Fibroblast of pulmonary artery (primary cell): ENCODE measurements around the gene NCSTN.

ENCODE experiments used
- DNase-seq: peaks from one replicate; pipeline ENCODE4 v3.0.0-alpha.2; 2010; ENCODE audit warnings: low read depth
- H3K4me3 ChIP-seq: replicated peaks from 2 replicates; pipeline ENCODE4 v1.5.1; 2011; ENCODE audit warnings: low read depth, mild to moderate bottlenecking, control low read depth, low read length, moderate library complexity
- TF ChIP-seq, protein P1 (sequence below): IDR thresholded peaks from 2 replicates; pipeline ENCODE4 v1.5.1; 2011; ENCODE audit warnings: mild to moderate bottlenecking, control low read depth, low read length, inconsistent platforms; ENCODE audit errors: missing control alignments

The NCSTN gene

GRCh38 chr1:160369087-160369486 is 25.9 kb downstream of the NCSTN start:
- DNase-seq = no peak
- no peak overlapping the region for H3K4me3 ChIP-seq
- TF ChIP-seq, protein P1, sequence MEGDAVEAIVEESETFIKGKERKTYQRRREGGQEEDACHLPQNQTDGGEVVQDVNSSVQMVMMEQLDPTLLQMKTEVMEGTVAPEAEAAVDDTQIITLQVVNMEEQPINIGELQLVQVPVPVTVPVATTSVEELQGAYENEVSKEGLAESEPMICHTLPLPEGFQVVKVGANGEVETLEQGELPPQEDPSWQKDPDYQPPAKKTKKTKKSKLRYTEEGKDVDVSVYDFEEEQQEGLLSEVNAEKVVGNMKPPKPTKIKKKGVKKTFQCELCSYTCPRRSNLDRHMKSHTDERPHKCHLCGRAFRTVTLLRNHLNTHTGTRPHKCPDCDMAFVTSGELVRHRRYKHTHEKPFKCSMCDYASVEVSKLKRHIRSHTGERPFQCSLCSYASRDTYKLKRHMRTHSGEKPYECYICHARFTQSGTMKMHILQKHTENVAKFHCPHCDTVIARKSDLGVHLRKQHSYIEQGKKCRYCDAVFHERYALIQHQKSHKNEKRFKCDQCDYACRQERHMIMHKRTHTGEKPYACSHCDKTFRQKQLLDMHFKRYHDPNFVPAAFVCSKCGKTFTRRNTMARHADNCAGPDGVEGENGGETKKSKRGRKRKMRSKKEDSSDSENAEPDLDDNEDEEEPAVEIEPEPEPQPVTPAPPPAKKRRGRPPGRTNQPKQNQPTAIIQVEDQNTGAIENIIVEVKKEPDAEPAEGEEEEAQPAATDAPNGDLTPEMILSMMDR = no peak

DNA sequence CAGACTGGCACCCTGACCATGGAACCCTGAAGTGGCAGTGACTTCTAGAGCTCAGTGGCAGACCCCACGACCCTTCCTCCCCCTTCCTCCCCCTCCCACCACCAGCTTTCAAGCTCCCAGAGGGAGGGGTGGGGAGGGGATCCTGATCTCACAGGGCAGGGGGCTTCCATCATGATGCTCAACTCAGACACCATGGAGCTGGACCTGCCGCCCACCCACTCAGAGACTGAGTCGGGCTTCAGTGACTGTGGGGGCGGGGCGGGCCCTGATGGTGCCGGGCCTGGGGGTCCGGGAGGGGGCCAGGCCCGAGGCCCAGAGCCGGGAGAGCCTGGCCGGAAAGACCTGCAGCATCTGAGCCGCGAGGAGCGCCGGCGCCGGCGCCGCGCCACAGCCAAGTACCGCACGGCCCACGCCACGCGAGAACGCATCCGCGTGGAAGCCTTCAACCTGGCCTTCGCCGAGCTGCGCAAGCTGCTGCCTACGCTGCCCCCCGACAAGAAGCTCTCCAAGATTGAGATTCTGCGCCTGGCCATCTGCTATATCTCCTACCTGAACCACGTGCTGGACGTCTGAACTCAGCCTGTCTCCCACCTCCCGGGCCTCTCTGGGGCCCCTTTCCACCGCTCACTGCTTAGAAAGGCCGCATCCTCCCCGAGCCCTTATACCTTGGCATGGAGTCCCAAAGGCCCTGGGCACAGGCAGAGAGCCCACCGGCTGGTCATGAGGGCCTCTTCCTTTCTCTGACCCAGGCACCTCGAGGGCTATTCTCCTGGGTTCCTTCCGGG is 27.6 kb downstream of the NCSTN start:
- no peak for DNase-seq
- H3K4me3 ChIP-seq = no peak overlapping the region
- TF ChIP-seq, protein P1 = no peak

- DNase-seq = no peak
- TF ChIP-seq, protein P1 = no peak
- H3K4me3 ChIP-seq = no peak overlapping the region
Observed at GRCh38 chr1:160371346-160371631, 28.1 kb downstream of the NCSTN start.

DNA sequence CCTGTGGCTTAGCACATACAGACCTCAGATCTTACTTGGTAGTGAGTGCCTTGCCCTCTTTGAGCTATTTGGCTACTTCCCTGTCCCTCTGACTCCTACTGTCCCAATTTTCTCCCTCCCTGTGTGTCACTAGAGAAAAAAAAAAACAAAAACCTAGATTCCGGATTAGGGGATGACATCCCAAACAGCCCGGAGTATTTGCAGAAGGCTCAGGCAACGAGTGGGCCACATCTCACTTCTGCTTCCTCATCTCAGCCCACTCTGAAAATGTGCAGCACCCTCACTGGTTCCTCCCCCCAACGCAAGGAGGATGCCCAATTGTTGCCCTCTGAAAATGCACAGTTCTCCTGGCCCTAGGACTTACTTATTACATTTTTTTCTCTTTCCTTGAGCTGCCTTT is 28.6 kb downstream of the NCSTN start:
- TF ChIP-seq, protein P1 = no peak
- no peak overlapping the region for H3K4me3 ChIP-seq
- DNase-seq = no peak

GRCh38 chr1:160373696-160374095 is 30.5 kb downstream of the NCSTN start:
- DNase-seq = peak; percentile 33
- TF ChIP-seq, protein P1 = no peak
- H3K4me3 ChIP-seq = no peak overlapping the region

DNA sequence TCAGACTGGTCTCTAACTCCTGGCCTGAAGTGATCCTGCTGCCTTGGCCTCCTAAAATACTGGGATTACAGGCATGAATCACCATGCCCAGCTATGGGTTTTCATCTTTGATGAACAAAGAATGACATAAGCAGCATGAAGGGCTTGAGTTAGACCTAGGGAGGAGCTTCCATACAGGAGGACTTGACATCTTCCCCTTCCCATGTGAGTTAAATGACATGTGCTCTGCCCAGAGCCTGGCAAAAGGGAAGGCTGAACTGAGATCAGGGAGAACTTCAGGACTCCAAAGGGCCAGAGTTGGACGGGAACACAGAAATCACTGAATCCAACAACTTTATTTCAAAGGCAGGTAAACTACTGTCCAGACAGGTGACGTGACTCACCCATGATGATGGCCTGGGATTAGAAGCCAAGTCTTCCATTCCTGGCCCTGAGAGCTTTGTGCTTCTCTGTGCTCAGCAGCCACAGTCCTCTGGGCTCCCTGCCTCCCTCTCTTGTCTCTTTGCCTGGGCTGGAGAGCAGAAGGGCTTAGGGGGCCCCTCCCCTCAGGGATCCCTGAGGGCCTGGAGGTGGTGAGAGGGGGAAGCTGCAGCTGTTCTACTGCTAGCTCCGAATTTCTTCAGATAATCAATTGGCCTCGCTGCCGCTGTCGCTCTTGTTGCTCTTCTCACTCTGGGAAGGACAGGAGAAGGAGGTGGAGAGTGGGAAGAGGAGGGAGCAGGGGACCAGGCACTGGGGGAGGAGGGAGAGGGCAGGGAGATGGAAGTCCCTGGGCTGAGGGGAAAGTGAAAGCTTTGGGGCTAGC is 31.3 kb downstream of the NCSTN start:
- no peak overlapping the region for H3K4me3 ChIP-seq
- DNase-seq = no peak
- TF ChIP-seq, protein P1 = no peak
